ENCODE results near the gene POLR3E.

The POLR3E gene

GRCh38 chr16:22297871-22298733 lies 893 bp downstream of the POLR3E start:
- TF ChIP-seq ZC3H10 (CRISPR knock-in tag; IDR thresholded peaks at IDR 0.05) (no peak; the same call in 1 of the 2 replicates), SNAI2 (CRISPR knock-in tag; IDR thresholded peaks at IDR 0.05) (0 out of 2 replicates have a peak, but pooled peaks have one; percentile 37), ARNTL (CRISPR knock-in tag; IDR thresholded peaks at IDR 0.05; ENCODE audit: borderline replicate concordance, low read depth) (no peak), OSR1 (CRISPR knock-in tag; IDR thresholded peaks at IDR 0.05) (no peak), ZNF565 (CRISPR knock-in tag; conservative IDR thresholded peaks at IDR 0.05; ENCODE audit: low read depth) (no peak), ZNF8 (CRISPR knock-in tag; IDR thresholded peaks at IDR 0.05) (no peak), BACH2 (CRISPR knock-in tag; IDR thresholded peaks at IDR 0.05; ENCODE audit: borderline replicate concordance) (no peak), PATZ1 (CRISPR knock-in tag; IDR thresholded peaks at IDR 0.05; ENCODE audit: borderline replicate concordance) (peak; percentile 86), POU6F1 (CRISPR knock-in tag; IDR thresholded peaks at IDR 0.05; ENCODE audit: borderline replicate concordance, low read depth) (no peak), ISL1 (CRISPR knock-in tag; IDR thresholded peaks at IDR 0.05) (no peak), ESRRG (CRISPR knock-in tag; IDR thresholded peaks at IDR 0.05) (0 out of 2 replicates have a peak, but pooled peaks have one; percentile 69), TOX (CRISPR knock-in tag; IDR thresholded peaks at IDR 0.05; ENCODE audit: borderline replicate concordance) (peak; percentile 70; the same call in 1 of the 2 replicates), CSDC2 (CRISPR knock-in tag; IDR thresholded peaks at IDR 0.05) (0 out of 2 replicates have a peak, but pooled peaks have one; percentile 68), TSHZ2 (CRISPR knock-in tag; IDR thresholded peaks at IDR 0.05) (peak; percentile 58; the same call in 1 of the 2 replicates), ZFP30 (CRISPR knock-in tag; IDR thresholded peaks at IDR 0.05) (no peak), ZNF70 (CRISPR knock-in tag; IDR thresholded peaks at IDR 0.05) (no peak), PPARA (CRISPR knock-in tag; IDR thresholded peaks at IDR 0.05; ENCODE audit: borderline replicate concordance) (no peak), TCF4 (CRISPR knock-in tag; IDR thresholded peaks at IDR 0.05; ENCODE audit: borderline replicate concordance) (peak; percentile 54; the same call in 1 of the 2 replicates), CREB5 (CRISPR knock-in tag; IDR thresholded peaks at IDR 0.05; ENCODE audit: low read depth) (peak; percentile 68; the same call in 1 of the 2 replicates), ZFP3 (CRISPR knock-in tag; IDR thresholded peaks at IDR 0.05) (peak; percentile 15; the same call in 1 of the 2 replicates), GLIS3 (CRISPR knock-in tag; IDR thresholded peaks at IDR 0.05) (peak; percentile 90; the same call in 1 of the 2 replicates), RARB (CRISPR knock-in tag; IDR thresholded peaks at IDR 0.05) (no peak), CSRNP3 (CRISPR knock-in tag; IDR thresholded peaks at IDR 0.05) (0 out of 2 replicates have a peak, but pooled peaks have one; percentile 65)
- peak; percentile 72 for ATAC-seq
